ENCODE data around the gene TRIP11. TPM values are rescaled to one million over a fixed set of nuclear protein-coding genes. Genes with fewer than 3 reads are reported as not detected.

TRIP11 gene
- total RNA-seq, 1 experiment from 2014 or later = 43.4 TPM

- Mint-ChIP-seq H3K27ac (ENCODE audit: unreplicated experiment) (no peak overlapping the region), H3K27me3 (ENCODE audit: insufficient read depth, unreplicated experiment) (no peaks in the 10 kb centered on the region), H3K4me3 (ENCODE audit: unreplicated experiment) (no peak overlapping the region), H3K4me1 (ENCODE audit: low read depth, unreplicated experiment) (peaks cover 11% of the 10 kb centered on the region), H3K9me3 (ENCODE audit: unreplicated experiment) (no peaks in the 10 kb centered on the region), H3K36me3 (ENCODE audit: insufficient read depth, unreplicated experiment) (no peaks in the 10 kb centered on the region)
- no TSS peak for BruUV-seq (replicated peaks)
- no peak for DNase-seq
- CTCF ChIA-PET = interaction anchor here (0.7 kb wide), 1 partner anchor 16 kb away, joined by 3 read pairs; no protein-coding TSS in a partner anchor
- Histone ChIP-seq H3K9me3 (no peaks in the 10 kb centered on the region), H3K4me1 (peaks cover 9% of the 10 kb centered on the region), H3K4me3 (ENCODE audit: low read depth, low read length) (no peak overlapping the region), H3K36me3 (ENCODE audit: control insufficient read depth, insufficient read depth, low read length) (no peaks in the 10 kb centered on the region), H3K27me3 (replicated peaks; ENCODE audit: control insufficient read depth, insufficient read depth, low read length) (no peaks in the 10 kb centered on the region)
- TF ChIP-seq, protein P1, sequence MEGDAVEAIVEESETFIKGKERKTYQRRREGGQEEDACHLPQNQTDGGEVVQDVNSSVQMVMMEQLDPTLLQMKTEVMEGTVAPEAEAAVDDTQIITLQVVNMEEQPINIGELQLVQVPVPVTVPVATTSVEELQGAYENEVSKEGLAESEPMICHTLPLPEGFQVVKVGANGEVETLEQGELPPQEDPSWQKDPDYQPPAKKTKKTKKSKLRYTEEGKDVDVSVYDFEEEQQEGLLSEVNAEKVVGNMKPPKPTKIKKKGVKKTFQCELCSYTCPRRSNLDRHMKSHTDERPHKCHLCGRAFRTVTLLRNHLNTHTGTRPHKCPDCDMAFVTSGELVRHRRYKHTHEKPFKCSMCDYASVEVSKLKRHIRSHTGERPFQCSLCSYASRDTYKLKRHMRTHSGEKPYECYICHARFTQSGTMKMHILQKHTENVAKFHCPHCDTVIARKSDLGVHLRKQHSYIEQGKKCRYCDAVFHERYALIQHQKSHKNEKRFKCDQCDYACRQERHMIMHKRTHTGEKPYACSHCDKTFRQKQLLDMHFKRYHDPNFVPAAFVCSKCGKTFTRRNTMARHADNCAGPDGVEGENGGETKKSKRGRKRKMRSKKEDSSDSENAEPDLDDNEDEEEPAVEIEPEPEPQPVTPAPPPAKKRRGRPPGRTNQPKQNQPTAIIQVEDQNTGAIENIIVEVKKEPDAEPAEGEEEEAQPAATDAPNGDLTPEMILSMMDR (IDR thresholded peaks at IDR 0.05; ENCODE audit: insufficient read depth in 1 of 2, low read depth in 1 of 2, low read length in 1 of 2, severe bottlenecking in 1 of 2, unreplicated experiment in 1 of 2) = no peak
- intact Hi-C loops (cut with micrococcal nuclease; ENCODE audit: unreplicated experiment) = no loop called here
- POLR2A ChIA-PET = no interaction called here
Measured at GRCh38 chr14:91927191-91927590, 112.7 kb downstream of the TRIP11 start.

- no peaks in the 10 kb centered on the region for H3K36me3 Mint-ChIP-seq (ENCODE audit: insufficient read depth, unreplicated experiment)
- peaks cover 9% of the 10 kb centered on the region for H3K4me1 Mint-ChIP-seq (ENCODE audit: low read depth, unreplicated experiment)
- peaks cover 9% of the 10 kb centered on the region for H3K4me1 ChIP-seq
- intact Hi-C loops (cut with micrococcal nuclease; ENCODE audit: unreplicated experiment) = no loop called here
- TF ChIP-seq, protein P1 (IDR thresholded peaks at IDR 0.05; ENCODE audit: insufficient read depth in 1 of 2, low read depth in 1 of 2, low read length in 1 of 2, severe bottlenecking in 1 of 2, unreplicated experiment in 1 of 2) = no peak
- H3K4me3 ChIP-seq (ENCODE audit: low read depth, low read length) = no peak overlapping the region
- H3K9me3 ChIP-seq = no peaks in the 10 kb centered on the region
- H3K36me3 ChIP-seq (ENCODE audit: control insufficient read depth, insufficient read depth, low read length) = no peaks in the 10 kb centered on the region
- no peak overlapping the region for H3K27ac Mint-ChIP-seq (ENCODE audit: unreplicated experiment)
- H3K27me3 ChIP-seq (replicated peaks; ENCODE audit: control insufficient read depth, insufficient read depth, low read length) = no peaks in the 10 kb centered on the region
- ChIA-PET CTCF (interaction anchor here (0.6 to 0.7 kb wide), 2 partner anchors 10 to 15 kb away, joined by 3 to 4 read pairs; no protein-coding TSS in a partner anchor), POLR2A (no interaction called here)
- H3K27me3 Mint-ChIP-seq (ENCODE audit: insufficient read depth, unreplicated experiment) = no peaks in the 10 kb centered on the region
- no peak overlapping the region for H3K4me3 Mint-ChIP-seq (ENCODE audit: unreplicated experiment)
- DNase-seq = no peak
- H3K9me3 Mint-ChIP-seq (ENCODE audit: unreplicated experiment) = no peaks in the 10 kb centered on the region
- no TSS peak for BruUV-seq (replicated peaks)
Measured at GRCh38 chr14:91926131-91926890, 113.5 kb downstream of the TRIP11 start.

DNA sequence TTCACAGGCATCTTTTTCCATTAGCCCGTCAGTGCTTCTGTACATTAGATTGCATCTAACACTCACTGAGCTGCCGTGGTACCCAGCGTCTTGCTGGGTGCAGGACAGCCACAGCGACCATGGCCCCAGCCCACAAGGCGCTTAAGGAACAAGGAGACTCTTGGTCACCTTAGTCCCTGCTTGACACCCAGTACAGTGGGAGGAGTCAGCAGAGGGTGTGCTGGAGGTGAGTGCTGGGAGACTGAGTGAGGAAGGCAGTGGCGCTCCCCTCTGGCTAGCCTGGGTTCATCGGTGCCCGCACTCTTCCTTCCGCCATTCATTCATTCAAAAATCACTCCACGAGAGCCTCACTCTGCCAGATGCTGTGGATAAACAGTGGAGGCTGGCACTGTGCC, 114.1 kb downstream of the TRIP11 start:
- no peaks in the 10 kb centered on the region for H3K27me3 Mint-ChIP-seq (ENCODE audit: insufficient read depth, unreplicated experiment)
- H3K27me3 ChIP-seq (replicated peaks; ENCODE audit: control insufficient read depth, insufficient read depth, low read length) = no peaks in the 10 kb centered on the region
- H3K4me3 ChIP-seq (ENCODE audit: low read depth, low read length) = no peak overlapping the region
- CTCF ChIA-PET = no interaction called here
- peaks cover 4% of the 10 kb centered on the region for H3K4me1 ChIP-seq
- H3K9me3 Mint-ChIP-seq (ENCODE audit: unreplicated experiment) = no peaks in the 10 kb centered on the region
- no peak overlapping the region for H3K27ac Mint-ChIP-seq (ENCODE audit: unreplicated experiment)
- no peaks in the 10 kb centered on the region for H3K36me3 ChIP-seq (ENCODE audit: control insufficient read depth, insufficient read depth, low read length)
- POLR2A ChIA-PET = no interaction called here
- BruUV-seq (replicated peaks) = no TSS peak
- H3K9me3 ChIP-seq = no peaks in the 10 kb centered on the region
- peaks cover 4% of the 10 kb centered on the region for H3K4me1 Mint-ChIP-seq (ENCODE audit: low read depth, unreplicated experiment)
- TF ChIP-seq, protein P1 (IDR thresholded peaks at IDR 0.05; ENCODE audit: insufficient read depth in 1 of 2, low read depth in 1 of 2, low read length in 1 of 2, severe bottlenecking in 1 of 2, unreplicated experiment in 1 of 2) = no peak
- intact Hi-C loops (cut with micrococcal nuclease; ENCODE audit: unreplicated experiment) = no loop called here
- H3K36me3 Mint-ChIP-seq (ENCODE audit: insufficient read depth, unreplicated experiment) = no peaks in the 10 kb centered on the region
- no peak for DNase-seq
- H3K4me3 Mint-ChIP-seq (ENCODE audit: unreplicated experiment) = no peak overlapping the region
